ENCODE measurements around the gene TMEM87B.

The TMEM87B gene

GRCh38 chr2:112032224-112032586, 22.9 kb upstream of the TMEM87B start:
- Histone ChIP-seq H3K36me3 (replicated peaks; ENCODE audit: insufficient read depth, low read length) (no peaks in the 10 kb centered on the region), H3K9me2 (replicated peaks; ENCODE audit: insufficient read depth, low read length) (no peaks in the 10 kb centered on the region), H3K79me2 (ENCODE audit: low read length) (no peaks in the 10 kb centered on the region), H3K27me3 (replicated peaks; ENCODE audit: insufficient read depth, low read length) (no peaks in the 10 kb centered on the region), H3K4me3 (ENCODE audit: low read length) (peak overlapping the region; percentile 30), H3K9me3 (replicated peaks; ENCODE audit: insufficient read depth, low read length) (no peaks in the 10 kb centered on the region), H4K20me1 (ENCODE audit: insufficient read depth, low read length) (no peaks in the 10 kb centered on the region), H3K9ac (ENCODE audit: low read length) (peak overlapping the region; percentile 56), H3F3A (ENCODE audit: insufficient read depth, low read length) (peaks cover 31% of the 10 kb centered on the region), H3K27ac (ENCODE audit: low read length) (peak overlapping the region; percentile 92), H3K4me1 (ENCODE audit: low read length) (peaks cover 35% of the 10 kb centered on the region), H2AFZ (ENCODE audit: low read length) (peak overlapping the region; percentile 52), H3K4me2 (ENCODE audit: low read depth, low read length) (peak overlapping the region; percentile 85)
- TF ChIP-seq, protein P1, sequence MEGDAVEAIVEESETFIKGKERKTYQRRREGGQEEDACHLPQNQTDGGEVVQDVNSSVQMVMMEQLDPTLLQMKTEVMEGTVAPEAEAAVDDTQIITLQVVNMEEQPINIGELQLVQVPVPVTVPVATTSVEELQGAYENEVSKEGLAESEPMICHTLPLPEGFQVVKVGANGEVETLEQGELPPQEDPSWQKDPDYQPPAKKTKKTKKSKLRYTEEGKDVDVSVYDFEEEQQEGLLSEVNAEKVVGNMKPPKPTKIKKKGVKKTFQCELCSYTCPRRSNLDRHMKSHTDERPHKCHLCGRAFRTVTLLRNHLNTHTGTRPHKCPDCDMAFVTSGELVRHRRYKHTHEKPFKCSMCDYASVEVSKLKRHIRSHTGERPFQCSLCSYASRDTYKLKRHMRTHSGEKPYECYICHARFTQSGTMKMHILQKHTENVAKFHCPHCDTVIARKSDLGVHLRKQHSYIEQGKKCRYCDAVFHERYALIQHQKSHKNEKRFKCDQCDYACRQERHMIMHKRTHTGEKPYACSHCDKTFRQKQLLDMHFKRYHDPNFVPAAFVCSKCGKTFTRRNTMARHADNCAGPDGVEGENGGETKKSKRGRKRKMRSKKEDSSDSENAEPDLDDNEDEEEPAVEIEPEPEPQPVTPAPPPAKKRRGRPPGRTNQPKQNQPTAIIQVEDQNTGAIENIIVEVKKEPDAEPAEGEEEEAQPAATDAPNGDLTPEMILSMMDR (IDR thresholded peaks at IDR 0.05; ENCODE audit: low read length): no peak
- TF ChIP-seq EZH2 (optimal IDR thresholded peaks at IDR 0.05; ENCODE audit: low read depth, low read length) (no peak), EZH2phosphoT487 (IDR thresholded peaks at IDR 0.05; ENCODE audit: low read length) (no peak)
- DNase-seq: no peak

DNA sequence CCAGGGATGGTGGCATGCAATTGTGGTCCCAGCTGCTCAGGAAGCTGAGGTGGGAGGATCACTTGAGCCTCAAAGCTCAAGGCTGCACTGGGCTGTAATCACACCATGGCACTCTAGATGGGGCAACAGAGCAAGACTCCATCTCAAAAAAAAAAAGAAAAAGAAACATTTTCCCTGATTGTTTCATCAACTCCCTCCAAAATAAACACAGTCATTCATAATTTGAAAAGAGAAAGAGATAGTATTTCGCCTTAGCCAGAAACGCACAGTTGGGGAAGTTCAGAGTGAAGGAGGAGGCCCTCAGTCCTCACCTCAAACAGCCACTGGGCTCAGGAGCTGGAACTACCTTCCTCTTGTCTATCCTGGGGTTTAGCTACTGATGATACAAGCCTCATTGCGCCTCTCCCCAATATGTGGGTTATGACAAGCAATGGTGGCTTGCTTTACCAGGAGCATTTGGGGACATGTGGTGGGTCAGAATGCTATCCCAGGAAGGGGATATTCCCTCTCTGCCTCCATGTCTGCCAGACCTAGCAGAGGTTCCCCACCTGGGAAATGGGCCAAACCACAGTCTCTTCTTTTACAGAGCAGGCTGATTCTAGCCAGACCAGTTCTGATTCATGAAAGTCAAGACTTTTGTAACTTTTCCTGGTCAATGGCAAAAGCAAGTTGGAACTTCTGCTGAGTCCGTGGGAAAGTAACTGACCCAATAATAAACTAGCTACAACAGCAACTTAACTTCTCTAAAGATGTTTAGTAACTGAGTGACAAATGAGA, 22.2 kb upstream of the TMEM87B start:
- Histone ChIP-seq H3K36me3 (replicated peaks; ENCODE audit: insufficient read depth, low read length) (no peaks in the 10 kb centered on the region), H3K4me3 (ENCODE audit: low read length) (no peak overlapping the region), H3K27ac (ENCODE audit: low read length) (peak overlapping the region; percentile 92; the same call in 1 of the 2 replicates), H3K9me2 (replicated peaks; ENCODE audit: insufficient read depth, low read length) (no peaks in the 10 kb centered on the region), H3K9ac (ENCODE audit: low read length) (peak overlapping the region; percentile 56; the same call in 1 of the 2 replicates), H4K20me1 (ENCODE audit: insufficient read depth, low read length) (no peaks in the 10 kb centered on the region), H3K27me3 (replicated peaks; ENCODE audit: insufficient read depth, low read length) (no peaks in the 10 kb centered on the region), H3K9me3 (replicated peaks; ENCODE audit: insufficient read depth, low read length) (no peaks in the 10 kb centered on the region), H3K79me2 (ENCODE audit: low read length) (no peaks in the 10 kb centered on the region), H2AFZ (ENCODE audit: low read length) (peak overlapping the region; percentile 52), H3K4me2 (ENCODE audit: low read depth, low read length) (peak overlapping the region; percentile 85), H3F3A (ENCODE audit: insufficient read depth, low read length) (peaks cover 31% of the 10 kb centered on the region), H3K4me1 (ENCODE audit: low read length) (peaks cover 35% of the 10 kb centered on the region)
- peak; percentile 73 for DNase-seq
- no peak for TF ChIP-seq EZH2 (optimal IDR thresholded peaks at IDR 0.05; ENCODE audit: low read depth, low read length)
- TF ChIP-seq, protein P1 (IDR thresholded peaks at IDR 0.05; ENCODE audit: low read length): peak; percentile 44

GRCh38 chr2:112033600-112033999, 21.5 kb upstream of the TMEM87B start:
- no peaks in the 10 kb centered on the region for H3K9me3 ChIP-seq (replicated peaks; ENCODE audit: insufficient read depth, low read length)
- H3K4me1 ChIP-seq (ENCODE audit: low read length): peaks cover 35% of the 10 kb centered on the region
- TF ChIP-seq EZH2phosphoT487 (IDR thresholded peaks at IDR 0.05; ENCODE audit: low read length) (no peak), EZH2 (optimal IDR thresholded peaks at IDR 0.05; ENCODE audit: low read depth, low read length) (no peak)
- TF ChIP-seq, protein P1 (IDR thresholded peaks at IDR 0.05; ENCODE audit: low read length): no peak
- no peaks in the 10 kb centered on the region for H3K36me3 ChIP-seq (replicated peaks; ENCODE audit: insufficient read depth, low read length)
- H3K4me3 ChIP-seq (ENCODE audit: low read length): no peak overlapping the region
- H3K9me2 ChIP-seq (replicated peaks; ENCODE audit: insufficient read depth, low read length): no peaks in the 10 kb centered on the region
- no peak overlapping the region for H2AFZ ChIP-seq (ENCODE audit: low read length)
- no peak for DNase-seq
- H3K27me3 ChIP-seq (replicated peaks; ENCODE audit: insufficient read depth, low read length): no peaks in the 10 kb centered on the region
- no peak overlapping the region for H3K9ac ChIP-seq (ENCODE audit: low read length)
- H3K27ac ChIP-seq (ENCODE audit: low read length): peak overlapping the region; percentile 92; the same call in 1 of the 2 replicates
- no peaks in the 10 kb centered on the region for H4K20me1 ChIP-seq (ENCODE audit: insufficient read depth, low read length)
- peaks cover 31% of the 10 kb centered on the region for H3F3A ChIP-seq (ENCODE audit: insufficient read depth, low read length)
- no peaks in the 10 kb centered on the region for H3K79me2 ChIP-seq (ENCODE audit: low read length)
- no peak overlapping the region for H3K4me2 ChIP-seq (ENCODE audit: low read depth, low read length)

Measured in MM.1S (cell line).